ENCODE results near the gene GBGT1.

The GBGT1 gene

GRCh38 chr9:133188006-133188842 is 24.5 kb upstream of the GBGT1 start:
- H3K4me3 ChIP-seq (ENCODE audit: low read depth, low read length) = no peak overlapping the region
- DNase-seq = peak; percentile 84
- no peaks in the 10 kb centered on the region for H3K36me3 ChIP-seq
- peaks cover 6% of the 10 kb centered on the region for H3K9me3 ChIP-seq (ENCODE audit: severe bottlenecking)
- peak; percentile 84 for TF ChIP-seq CTCF (IDR thresholded peaks at IDR 0.05; ENCODE audit: low read depth, low read length)
- peaks cover 26% of the 10 kb centered on the region for H3K27me3 ChIP-seq (ENCODE audit: insufficient read depth, low read depth, severe bottlenecking)
- no peak overlapping the region for H3K27ac ChIP-seq

DNA sequence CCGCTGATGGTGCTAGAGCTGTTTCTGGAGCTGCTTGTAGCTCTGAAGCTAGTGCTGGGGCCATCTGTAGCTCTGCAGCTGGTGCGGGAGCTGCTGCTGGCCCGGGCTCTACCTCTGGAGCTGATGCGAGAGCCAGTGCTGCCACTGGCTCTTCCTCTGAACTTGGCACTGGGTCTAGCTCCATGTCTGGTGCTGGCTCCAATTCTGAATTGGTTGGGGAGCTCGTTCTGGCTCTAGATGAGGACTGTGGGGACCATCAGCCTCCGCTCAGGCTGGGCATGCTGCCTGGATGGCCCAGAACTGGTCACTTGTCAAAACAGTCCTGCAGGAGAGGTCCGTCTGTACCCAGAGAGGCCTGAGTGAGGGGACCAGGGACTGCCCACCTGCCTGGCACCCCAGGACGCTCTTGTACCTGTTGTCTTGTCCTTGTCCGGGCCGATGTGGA is 23.9 kb upstream of the GBGT1 start:
- no peak for DNase-seq
- TF ChIP-seq CTCF (IDR thresholded peaks at IDR 0.05; ENCODE audit: low read depth, low read length) = no peak
- Histone ChIP-seq H3K27me3 (ENCODE audit: insufficient read depth, low read depth, severe bottlenecking) (peaks cover 21% of the 10 kb centered on the region), H3K9me3 (ENCODE audit: severe bottlenecking) (peaks cover 6% of the 10 kb centered on the region), H3K36me3 (no peaks in the 10 kb centered on the region), H3K4me3 (ENCODE audit: low read depth, low read length) (no peak overlapping the region), H3K27ac (no peak overlapping the region)

GRCh38 chr9:133186736-133187135 is 23.0 kb upstream of the GBGT1 start:
- no peak overlapping the region for H3K27ac ChIP-seq
- no peaks in the 10 kb centered on the region for H3K36me3 ChIP-seq
- TF ChIP-seq CTCF (IDR thresholded peaks at IDR 0.05; ENCODE audit: low read depth, low read length) = no peak
- peaks cover 16% of the 10 kb centered on the region for H3K27me3 ChIP-seq (ENCODE audit: insufficient read depth, low read depth, severe bottlenecking)
- DNase-seq = no peak
- H3K9me3 ChIP-seq (ENCODE audit: severe bottlenecking) = peaks cover under 1% of the 10 kb centered on the region
- H3K4me3 ChIP-seq (ENCODE audit: low read depth, low read length) = no peak overlapping the region

DNA sequence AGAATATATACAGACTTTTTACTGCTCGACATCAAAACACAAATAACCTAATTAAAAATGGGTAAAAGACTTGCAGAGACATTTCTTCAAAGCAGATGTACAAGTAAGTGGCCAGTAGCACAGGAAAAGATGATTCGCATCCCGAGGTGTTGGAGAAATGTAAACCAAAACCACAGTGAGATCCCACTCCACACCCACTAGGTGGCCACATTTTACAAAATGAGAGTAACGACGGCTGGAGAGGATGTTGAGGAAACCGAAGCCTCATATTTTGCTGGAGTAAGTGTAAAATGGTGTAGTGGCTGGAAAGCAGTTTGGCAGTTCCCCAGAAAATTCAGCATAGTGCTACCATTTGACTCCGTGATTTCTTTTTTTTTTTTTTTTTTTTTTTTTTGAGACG is 21.3 kb upstream of the GBGT1 start:
- peak; percentile 66 for DNase-seq

GRCh38 chr9:133182151-133182550 is 18.4 kb upstream of the GBGT1 start:
- no peak overlapping the region for H3K27ac ChIP-seq
- TF ChIP-seq CTCF (IDR thresholded peaks at IDR 0.05; ENCODE audit: low read depth, low read length) = no peak
- peaks cover 9% of the 10 kb centered on the region for H3K27me3 ChIP-seq (ENCODE audit: insufficient read depth, low read depth, severe bottlenecking)
- no peak overlapping the region for H3K4me3 ChIP-seq (ENCODE audit: low read depth, low read length)
- no peaks in the 10 kb centered on the region for H3K9me3 ChIP-seq (ENCODE audit: severe bottlenecking)
- H3K36me3 ChIP-seq = no peaks in the 10 kb centered on the region
- no peak for DNase-seq

More for the DNA sequence above, 21.3 kb upstream of the GBGT1 start:
- Histone ChIP-seq H3K27me3 (ENCODE audit: insufficient read depth, low read depth, severe bottlenecking) (peaks cover 15% of the 10 kb centered on the region), H3K4me3 (ENCODE audit: low read depth, low read length) (peak overlapping the region; percentile 1; the same call in 1 of the 2 replicates), H3K27ac (no peak overlapping the region), H3K36me3 (no peaks in the 10 kb centered on the region), H3K9me3 (ENCODE audit: severe bottlenecking) (no peaks in the 10 kb centered on the region)
- peak; percentile 77 for TF ChIP-seq CTCF (IDR thresholded peaks at IDR 0.05; ENCODE audit: low read depth, low read length)

All from WERI-Rb-1 (cell line).